HepG2 (cell line): Measurements from ENCODE around the gene GALP. TPM values are rescaled to one million over a fixed set of nuclear protein-coding genes. Genes with fewer than 3 reads are reported as not detected.
A peak's percentile ranks its signal among the peaks of the same experiment; 100 is the strongest.

Source experiments
- ATAC-seq: fragments of 200-7000 bp; cut with Tn5 transposase; 3 replicates; pipeline ENCODE4 v1.9.1; 2020; ENCODE audit warnings: mild to moderate bottlenecking, moderate library complexity
- BruUV-seq: library from RNA; stranded (reverse); fragments of 400-500 nt; replicated peaks from 2 replicates; lab custom pipeline; 2021; lab: Mats Ljungman, UMichigan
- CTCF ChIA-PET: fragments of 300-600 bp; formaldehyde crosslinking; extraction: SDS; loops from one replicate; lab custom pipeline; 2021; ENCODE audit warnings: low total read pairs, inconsistent platforms, low intra/inter-chr PET ratio; lab: Yijun Ruan, JAX
- POLR2A ChIA-PET: fragments of 350-600 bp; sonication (Branson Sonifier 250); formaldehyde crosslinking; loops from one replicate; lab custom pipeline; 2020; ENCODE audit warnings: antibody characterized with exemption, inconsistent platforms; lab: Yijun Ruan, JAX
- DNase-seq: peaks from one replicate; pipeline ENCODE4 v3.0.0-alpha.2; 2015; ENCODE audit warnings: low spot score
- FAIRE-seq: peaks from 3 replicates; lab custom pipeline; 2011; peaks lifted over from hg19 to GRCh38; lab: Jason Lieb, UNC
- H2AFZ ChIP-seq: one replicate; pipeline ENCODE4 v1.6.1; 2011; ENCODE audit warnings: low read length, inconsistent platforms
- H3K27ac ChIP-seq: fragments of 300-600 bp; 3 replicates; pipeline ENCODE4 v1.8.0; 2011; ENCODE audit warnings: mixed run types, mild to moderate bottlenecking, mixed read lengths, low read length, inconsistent platforms; ENCODE audit not compliant: insufficient read depth; ENCODE audit errors: extremely low read length
- H3K27me3 ChIP-seq, 2 experiments: fragments of 200-600 bp in 1 of 2; 2 replicates in 1 of 2; 3 replicates in 1 of 2; pipeline versions ENCODE4 v1.6.0 to v1.8.0; 2011; ENCODE audit warnings: low read length in 2 of 2, mild to moderate bottlenecking in 2 of 2, moderate library complexity in 2 of 2, inconsistent platforms in 1 of 2; ENCODE audit not compliant: insufficient read depth in 2 of 2, control insufficient read depth in 1 of 2
- H3K36me3 ChIP-seq, 2 experiments: fragments of 200-600 bp in 1 of 2; replicated peaks in 1 of 2; 2 replicates in 1 of 2; 3 replicates in 1 of 2; pipeline versions ENCODE4 v1.5.1 to v1.8.0; 2011; ENCODE audit warnings: low read length in 2 of 2, inconsistent platforms in 1 of 2; ENCODE audit not compliant: insufficient read depth in 2 of 2, control insufficient read depth in 1 of 2
- H3K4me1 ChIP-seq: 2 replicates; pipeline ENCODE4 v1.5.1; 2012; ENCODE audit warnings: low read length, inconsistent platforms; ENCODE audit not compliant: insufficient read depth
- H3K4me2 ChIP-seq: 2 replicates; pipeline ENCODE4 v1.6.0; 2011; ENCODE audit warnings: low read depth, low read length, inconsistent platforms
- H3K4me3 ChIP-seq, 3 experiments: fragments of 200-600 bp in 1 of 3; sonication (generic), shearing (Covaris generic) in 1 of 3; replicated peaks in 1 of 3; 2 replicates each; pipeline ENCODE4 v1.5.1; 2011 to 2016; ENCODE audit warnings: low read length in 3 of 3, inconsistent platforms in 2 of 3, low read depth in 2 of 3, mild to moderate bottlenecking in 2 of 3, control low read depth in 1 of 3, mixed read lengths in 1 of 3; ENCODE audit not compliant: insufficient read depth in 1 of 3
- H3K79me2 ChIP-seq: one replicate; pipeline ENCODE4 v1.6.1; 2011; ENCODE audit warnings: low read length, inconsistent platforms; ENCODE audit not compliant: insufficient read depth
- H3K9ac ChIP-seq: 2 replicates; pipeline ENCODE4 v1.6.0; 2011; ENCODE audit warnings: mild to moderate bottlenecking, low read depth, low read length, inconsistent platforms; ENCODE audit not compliant: insufficient read depth
- H3K9me3 ChIP-seq: 2 replicates; pipeline ENCODE4 v1.5.1; 2012; ENCODE audit warnings: mild to moderate bottlenecking, low read length
- H4K20me1 ChIP-seq: 2 replicates; pipeline ENCODE4 v1.6.0; 2011; ENCODE audit warnings: inconsistent platforms, mild to moderate bottlenecking, low read length, moderate library complexity; ENCODE audit not compliant: insufficient read depth
- NCOA1 ChIP-seq: sonication (generic); formaldehyde crosslinking; IDR thresholded peaks from 2 replicates; pipeline ENCODE4 v1.9.0; 2021; ENCODE audit warnings: missing genetic modification reagents
- POLR2A ChIP-seq, 2 experiments: IDR thresholded peaks; 2 replicates each; pipeline ENCODE4 v1.6.1; 2011; ENCODE audit warnings: low read depth in 2 of 2, low read length in 2 of 2, mild to moderate bottlenecking in 1 of 2, moderate library complexity in 1 of 2; ENCODE audit not compliant: insufficient read depth in 1 of 2
- SIN3B ChIP-seq: fragments of 150-350 bp; IDR thresholded peaks from 2 replicates; pipeline ENCODE4 v1.6.1; 2014; ENCODE audit warnings: low read length
- WGBS: methylation state at CpG from one replicate; pipeline ENCODE4 v1.1.6; 2017; ENCODE audit warnings: low lambda C conversion rate; 5-methylcytosine and 5-hydroxymethylcytosine counted together
- in situ Hi-C: cut with HindIII; loops from 2 replicates; pipeline ENCODE4 v1.10.0; 2017; ENCODE audit warnings: low pct_unique_long_range_greater_than_20kb; ENCODE audit not compliant: extremely low pct_ligation_motif_present
- intact Hi-C: fragments of 100-400 bp; cut with micrococcal nuclease; formaldehyde crosslinking; loops from one replicate; pipeline ENCODE4 v1.10.0; 2022; ENCODE audit not compliant: unreplicated experiment
- polyA plus RNA-seq, 8 experiments: library from polyadenylated mRNA; depleted of rRNA in 3 of 8; stranded (reverse) in 7 of 8; unstranded in 1 of 8; fragments of >200 nt; fragmentation: Illumina TruSeq in 4 of 8; extraction: Trizol in 4 of 8; gene quantifications; 2 replicates each; pipeline versions ENCODE4 v1.2.1 to v1.2.3, GENCODE V29; 2011 to 2016; ENCODE audit warnings: low read depth in 4 of 8, missing spikeins in 1 of 8, mixed read lengths in 1 of 8; ENCODE audit not compliant: insufficient read depth in 1 of 8
- total RNA-seq, 5 experiments: library from RNA; depleted of rRNA; stranded (reverse); fragments of >200 nt; fragmentation: Illumina TruSeq; extraction: Trizol; gene quantifications; 2 replicates each; pipeline ENCODE4 v1.2.3, GENCODE V29; 2016; ENCODE audit warnings: low read depth in 1 of 5
- TF ChIP-seq, protein P1 (sequence below): sonication (generic); formaldehyde crosslinking; IDR thresholded peaks from 2 replicates; pipeline ENCODE4 v1.4.0; 2020; ENCODE audit warnings: missing genetic modification reagents, borderline replicate concordance

The GALP gene
- total and polyA plus RNA-seq, 2 of the 13 experiments (the other 11 are each of a cell fraction or from before 2014, with no cell fraction given): not detected

DNA sequence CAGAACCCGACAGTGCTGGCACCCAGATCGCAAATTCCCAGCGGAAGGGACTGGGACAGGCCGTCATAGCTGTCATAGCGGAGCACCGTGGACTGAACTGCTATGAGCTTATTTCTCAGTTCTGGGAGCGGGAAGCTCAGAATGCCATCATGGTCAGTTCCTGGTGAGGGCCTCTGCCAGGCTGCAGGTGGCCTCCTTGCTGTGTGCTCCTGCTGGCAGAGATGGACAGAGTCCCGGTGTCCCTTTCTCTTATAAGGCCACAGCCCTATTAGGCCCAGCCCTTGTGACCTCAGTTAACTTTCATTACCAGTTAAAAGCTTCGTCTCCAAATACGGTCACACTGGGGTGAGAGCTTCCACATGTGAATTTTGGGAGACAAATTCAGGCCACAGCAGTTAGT, 30.1 kb upstream of the GALP start:
- no peak for FAIRE-seq
- intact Hi-C loops (no loop called here), in situ Hi-C loops (no loop called here)
- Histone ChIP-seq H3K27ac (no peak overlapping the region), H4K20me1 (peaks cover 11% of the 10 kb centered on the region; the same call in 1 of the 2 replicates), H3K27me3 (no peaks in the 10 kb centered on the region; a peak in 1 of 5 replicates), H3K4me3 (no peak overlapping the region), H3K9me3 (no peaks in the 10 kb centered on the region), H3K79me2 (peaks cover 51% of the 10 kb centered on the region), H3K36me3 (peaks cover 8 to 34% of the 10 kb centered on the region in 2 experiments; a peak in 4 of 5 replicates), H2AFZ (no peak overlapping the region), H3K4me1 (peaks cover 45% of the 10 kb centered on the region), H3K9ac (no peak overlapping the region), H3K4me2 (no peak overlapping the region)
- TF ChIP-seq SIN3B: no peak
- TF ChIP-seq NCOA1: no peak
- 0 out of 4 replicates have a peak, but pooled peaks of 1 of the 2 experiments have one; percentile 15 for TF ChIP-seq POLR2A (IDR thresholded peaks at IDR 0.05; ENCODE audit: insufficient read depth in 1 of 2, low read depth in 2 of 2, low read length in 2 of 2)
- TF ChIP-seq, protein P1, sequence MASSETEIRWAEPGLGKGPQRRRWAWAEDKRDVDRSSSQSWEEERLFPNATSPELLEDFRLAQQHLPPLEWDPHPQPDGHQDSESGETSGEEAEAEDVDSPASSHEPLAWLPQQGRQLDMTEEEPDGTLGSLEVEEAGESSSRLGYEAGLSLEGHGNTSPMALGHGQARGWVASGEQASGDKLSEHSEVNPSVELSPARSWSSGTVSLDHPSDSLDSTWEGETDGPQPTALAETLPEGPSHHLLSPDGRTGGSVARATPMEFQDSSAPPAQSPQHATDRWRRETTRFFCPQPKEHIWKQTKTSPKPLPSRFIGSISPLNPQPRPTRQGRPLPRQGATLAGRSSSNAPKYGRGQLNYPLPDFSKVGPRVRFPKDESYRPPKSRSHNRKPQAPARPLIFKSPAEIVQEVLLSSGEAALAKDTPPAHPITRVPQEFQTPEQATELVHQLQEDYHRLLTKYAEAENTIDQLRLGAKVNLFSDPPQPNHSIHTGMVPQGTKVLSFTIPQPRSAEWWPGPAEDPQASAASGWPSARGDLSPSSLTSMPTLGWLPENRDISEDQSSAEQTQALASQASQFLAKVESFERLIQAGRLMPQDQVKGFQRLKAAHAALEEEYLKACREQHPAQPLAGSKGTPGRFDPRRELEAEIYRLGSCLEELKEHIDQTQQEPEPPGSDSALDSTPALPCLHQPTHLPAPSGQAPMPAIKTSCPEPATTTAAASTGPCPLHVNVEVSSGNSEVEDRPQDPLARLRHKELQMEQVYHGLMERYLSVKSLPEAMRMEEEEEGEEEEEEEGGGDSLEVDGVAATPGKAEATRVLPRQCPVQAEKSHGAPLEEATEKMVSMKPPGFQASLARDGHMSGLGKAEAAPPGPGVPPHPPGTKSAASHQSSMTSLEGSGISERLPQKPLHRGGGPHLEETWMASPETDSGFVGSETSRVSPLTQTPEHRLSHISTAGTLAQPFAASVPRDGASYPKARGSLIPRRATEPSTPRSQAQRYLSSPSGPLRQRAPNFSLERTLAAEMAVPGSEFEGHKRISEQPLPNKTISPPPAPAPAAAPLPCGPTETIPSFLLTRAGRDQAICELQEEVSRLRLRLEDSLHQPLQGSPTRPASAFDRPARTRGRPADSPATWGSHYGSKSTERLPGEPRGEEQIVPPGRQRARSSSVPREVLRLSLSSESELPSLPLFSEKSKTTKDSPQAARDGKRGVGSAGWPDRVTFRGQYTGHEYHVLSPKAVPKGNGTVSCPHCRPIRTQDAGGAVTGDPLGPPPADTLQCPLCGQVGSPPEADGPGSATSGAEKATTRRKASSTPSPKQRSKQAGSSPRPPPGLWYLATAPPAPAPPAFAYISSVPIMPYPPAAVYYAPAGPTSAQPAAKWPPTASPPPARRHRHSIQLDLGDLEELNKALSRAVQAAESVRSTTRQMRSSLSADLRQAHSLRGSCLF (CRISPR knock-in tag): no peak
- DNase-seq: no peak
- ChIA-PET POLR2A (interaction anchor here (2.4 kb wide), 1 partner anchor 25 kb away, joined by 7 read pairs; the partner anchor contains the start of gene ZNF787), CTCF (no interaction called here)
- whole genome bisulfite sequencing: 100% methylated on average over 3 of the region's 10 CpGs
- BruUV-seq: no TSS peak
- no peak for ATAC-seq
